ENCODE results near the gene LHCGR.
"Not testable (repeated sequence)": the region's sequence is repeated elsewhere in the genome, so short reads cannot be mapped to it uniquely, and the experiment has no call there.

The LHCGR gene

GRCh38 chr2:48755473-48755872 lies at the start of gene LHCGR:
LHCGR (minus strand) TSS chr2:48755724; CDS start chr2:48755671, 53 bp downstream.
- DNase-seq: no peak

- no peak for DNase-seq
Measured at GRCh38 chr2:48799601-48800000, 44.1 kb upstream of the LHCGR start.

GRCh38 chr2:48795065-48795464 lies 39.5 kb upstream of the LHCGR start:
- DNase-seq: no peak

DNA sequence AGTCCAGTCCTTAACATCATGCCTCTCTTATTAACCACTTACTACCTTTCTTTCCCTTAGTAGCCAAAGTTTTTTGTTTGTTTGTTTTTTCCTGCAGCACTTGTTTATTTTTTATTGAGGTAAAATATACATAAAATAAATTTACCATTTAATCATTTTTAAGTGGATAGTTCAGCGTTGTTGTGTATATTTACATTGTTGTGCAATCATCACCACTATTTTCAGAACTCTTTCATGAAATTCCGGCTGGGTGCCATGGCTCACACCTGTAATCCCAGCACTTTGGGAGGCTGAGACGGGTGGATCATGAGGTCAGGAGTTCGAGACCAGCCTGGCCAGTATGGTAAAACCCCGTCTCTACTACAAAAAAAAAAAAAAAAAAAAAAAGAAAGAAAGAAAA lies 38.1 kb upstream of the LHCGR start:
- no peak for DNase-seq

DNA sequence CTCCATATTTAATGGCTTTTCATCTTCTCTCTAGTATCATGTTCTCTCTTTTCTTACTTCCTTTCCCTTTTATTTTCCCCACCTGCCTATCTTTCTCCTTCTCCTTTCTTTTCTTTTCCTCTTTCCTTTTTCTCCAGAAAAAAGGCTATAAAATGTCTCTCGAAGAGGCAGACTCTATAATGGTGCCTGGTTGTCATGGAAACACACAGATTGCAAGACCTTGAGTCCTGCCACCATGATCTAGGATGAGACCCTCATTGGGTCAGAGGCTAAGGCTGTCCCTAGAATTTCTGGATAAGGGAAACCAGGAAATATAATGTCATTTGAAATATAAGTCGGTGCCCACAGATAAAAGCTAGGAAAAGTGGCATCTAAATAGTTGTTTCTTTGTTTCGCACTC lies 36.5 kb upstream of the LHCGR start:
- DNase-seq: no peak

DNA sequence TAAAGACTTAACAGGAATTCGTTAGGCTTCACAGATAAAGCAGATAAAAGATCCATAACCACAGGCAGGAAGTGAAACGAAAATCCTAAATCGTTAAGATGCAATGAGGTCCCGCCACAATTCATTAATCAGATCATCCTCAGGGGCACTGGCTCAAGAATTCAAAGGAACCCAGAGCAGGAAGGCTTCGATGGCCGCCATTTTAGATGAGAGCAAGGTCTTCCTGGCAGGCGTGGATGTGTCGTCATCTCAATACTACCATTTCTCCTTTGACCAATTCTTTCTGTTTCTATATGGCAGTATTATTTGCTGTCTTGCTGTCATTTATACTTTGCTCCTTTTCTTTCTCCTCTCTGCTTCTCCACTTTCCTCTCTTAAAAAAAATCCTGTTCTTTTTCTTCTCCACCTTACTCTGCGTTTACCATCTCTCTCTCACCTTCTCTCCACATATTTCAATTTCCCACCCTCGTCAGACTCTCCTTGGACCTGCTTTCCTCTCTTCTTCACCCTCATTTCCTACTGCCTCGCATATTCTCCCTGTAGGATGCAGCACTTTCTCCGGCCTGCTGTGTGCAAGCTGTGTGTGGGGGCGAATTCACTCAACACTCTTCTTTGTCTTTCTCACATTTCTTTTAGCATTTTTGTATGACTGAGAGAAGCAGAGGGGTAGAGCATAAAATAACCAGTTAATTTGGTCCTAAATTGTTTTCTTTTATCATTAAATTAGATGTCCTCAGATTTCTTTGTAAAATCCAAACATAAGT lies 35.1 kb upstream of the LHCGR start:
- DNase-seq: no peak

DNA sequence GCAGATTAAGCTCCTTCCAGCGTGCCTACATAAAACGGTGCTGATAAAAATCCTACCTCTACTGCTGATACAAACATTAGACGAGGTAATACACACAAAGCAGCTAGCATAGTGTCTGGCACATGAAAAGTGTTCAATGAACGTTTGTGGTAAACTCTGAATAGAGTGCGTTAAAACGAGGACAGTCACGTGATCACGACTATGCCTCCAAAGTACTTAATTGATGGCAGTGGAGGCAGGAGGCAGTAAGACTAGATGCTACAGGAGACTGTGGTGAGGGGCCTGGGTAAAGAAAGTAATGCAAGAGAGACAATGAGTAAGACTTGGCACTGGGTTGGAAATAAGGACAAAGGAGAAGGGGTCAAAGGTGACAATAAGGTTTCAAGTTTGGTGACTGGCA lies 32.1 kb upstream of the LHCGR start:
- DNase-seq: no peak

GRCh38 chr2:48781366-48781765 lies 25.8 kb upstream of the LHCGR start:
- no peak for DNase-seq

- no peak for DNase-seq
Measured at GRCh38 chr2:48779019-48779716, 23.6 kb upstream of the LHCGR start.

DNA sequence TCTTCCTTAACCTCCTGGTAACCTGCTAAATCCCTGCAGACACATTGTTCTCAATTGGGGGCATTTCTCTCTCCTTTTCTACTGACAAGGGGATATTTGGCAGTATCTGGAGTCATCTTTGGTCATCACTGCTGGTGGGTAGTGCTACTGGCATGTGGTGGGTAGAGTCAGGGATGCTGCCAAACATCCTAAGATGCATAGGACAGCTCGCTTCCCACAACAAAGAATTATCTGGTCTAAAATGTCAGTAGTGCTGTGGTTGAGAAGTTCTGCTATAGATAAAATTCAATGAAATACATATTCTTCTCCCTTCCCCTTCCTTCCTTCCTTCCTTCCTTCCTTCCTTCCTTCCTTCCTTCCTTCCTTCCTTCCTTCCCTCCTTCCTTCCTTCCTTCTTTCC lies 18.7 kb upstream of the LHCGR start:
- no peak for DNase-seq

- DNase-seq: no peak
Measured at GRCh38 chr2:48771241-48772014, 15.9 kb upstream of the LHCGR start.

DNA sequence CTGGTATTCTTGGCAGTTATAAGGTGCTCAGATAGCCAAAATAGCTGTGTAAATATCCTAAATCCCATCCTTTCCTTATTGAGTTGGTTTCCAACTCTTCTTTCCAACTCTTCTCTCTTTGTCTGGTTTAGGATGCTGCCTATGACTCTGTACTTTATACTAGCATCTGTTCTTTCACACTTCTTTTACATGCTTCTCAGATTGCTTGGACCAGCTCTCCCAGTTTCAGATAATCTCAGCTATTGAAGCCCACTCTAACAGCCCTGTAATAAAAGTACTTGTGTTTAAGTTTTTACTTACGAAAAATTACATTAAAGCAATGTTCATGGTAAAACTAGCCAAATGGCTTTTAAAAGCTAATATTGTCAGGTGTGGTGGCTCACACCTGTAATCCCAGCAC lies 14.7 kb upstream of the LHCGR start:
- no peak for DNase-seq

- DNase-seq: no peak
Measured at GRCh38 chr2:48768669-48769068, 13.1 kb upstream of the LHCGR start.

DNA sequence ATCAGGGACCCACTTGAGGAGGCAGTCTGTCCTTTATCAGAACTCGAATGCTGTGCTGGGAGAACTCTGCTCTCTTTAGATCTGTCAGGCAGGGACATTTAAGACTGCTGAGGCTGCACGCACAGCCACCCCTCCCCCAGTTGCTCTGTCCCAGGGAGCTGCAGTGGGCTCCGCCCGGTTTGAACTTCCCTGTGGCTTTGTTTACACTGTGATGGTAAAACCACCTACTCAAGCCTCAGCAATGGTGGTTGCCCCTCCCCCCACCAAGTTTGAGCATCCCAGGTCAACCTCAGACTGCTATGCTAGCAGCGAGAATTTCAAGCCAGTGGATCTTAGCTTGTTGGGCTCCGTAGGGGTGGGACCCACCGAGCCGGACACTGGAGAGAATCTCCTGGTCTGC lies 11.8 kb upstream of the LHCGR start:
- DNase-seq: no peak

DNA sequence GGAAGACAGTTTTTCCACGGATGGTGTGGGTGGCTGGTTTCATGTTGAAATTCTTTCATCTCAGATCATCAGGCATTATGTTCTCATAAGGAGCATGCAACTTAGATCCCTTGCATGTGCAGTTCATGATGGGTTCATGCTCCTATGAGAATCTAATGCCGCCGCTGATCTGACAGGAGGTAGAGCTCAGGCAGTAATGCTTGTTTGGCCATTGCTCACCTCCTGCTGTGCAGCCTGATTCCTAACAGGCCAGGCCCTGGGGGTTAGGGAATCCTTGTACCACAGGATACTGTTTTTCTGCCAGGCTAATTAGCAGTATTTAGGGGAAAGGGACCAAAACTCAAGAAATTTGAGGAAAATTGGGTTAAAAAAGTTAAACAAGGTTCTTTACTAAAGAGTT lies 5.3 kb upstream of the LHCGR start:
- no peak for DNase-seq

- DNase-seq: no peak
Measured at GRCh38 chr2:48759682-48760081, 4.2 kb upstream of the LHCGR start.

- no peak for DNase-seq
Measured at GRCh38 chr2:48756289-48756688, 765 bp upstream of the LHCGR start.

GRCh38 chr2:48754874-48755273 lies 650 bp downstream of the LHCGR start:
- no peak for DNase-seq

DNA sequence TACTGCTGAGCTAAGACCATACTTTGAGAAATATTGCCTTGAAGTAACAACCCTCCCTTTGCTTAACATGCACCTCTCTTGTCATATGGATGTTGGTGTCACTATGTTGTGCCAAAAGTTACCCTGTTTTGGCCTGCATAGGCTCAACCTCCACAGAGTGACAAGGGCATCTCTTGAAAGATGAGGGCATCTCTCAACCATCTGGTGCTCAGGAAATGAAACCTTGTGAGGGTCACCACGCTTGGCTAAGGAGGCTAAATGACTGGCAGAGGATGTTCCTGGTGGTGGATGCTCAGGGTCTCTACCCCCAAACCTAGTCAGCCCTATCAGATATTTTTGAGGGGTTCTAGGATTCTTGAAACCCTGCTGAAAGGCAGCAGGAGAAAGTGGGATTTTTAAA lies 2.3 kb downstream of the LHCGR start:
- no peak for DNase-seq

GRCh38 chr2:48750128-48750739 lies 5.3 kb downstream of the LHCGR start:
- no peak for DNase-seq

DNA sequence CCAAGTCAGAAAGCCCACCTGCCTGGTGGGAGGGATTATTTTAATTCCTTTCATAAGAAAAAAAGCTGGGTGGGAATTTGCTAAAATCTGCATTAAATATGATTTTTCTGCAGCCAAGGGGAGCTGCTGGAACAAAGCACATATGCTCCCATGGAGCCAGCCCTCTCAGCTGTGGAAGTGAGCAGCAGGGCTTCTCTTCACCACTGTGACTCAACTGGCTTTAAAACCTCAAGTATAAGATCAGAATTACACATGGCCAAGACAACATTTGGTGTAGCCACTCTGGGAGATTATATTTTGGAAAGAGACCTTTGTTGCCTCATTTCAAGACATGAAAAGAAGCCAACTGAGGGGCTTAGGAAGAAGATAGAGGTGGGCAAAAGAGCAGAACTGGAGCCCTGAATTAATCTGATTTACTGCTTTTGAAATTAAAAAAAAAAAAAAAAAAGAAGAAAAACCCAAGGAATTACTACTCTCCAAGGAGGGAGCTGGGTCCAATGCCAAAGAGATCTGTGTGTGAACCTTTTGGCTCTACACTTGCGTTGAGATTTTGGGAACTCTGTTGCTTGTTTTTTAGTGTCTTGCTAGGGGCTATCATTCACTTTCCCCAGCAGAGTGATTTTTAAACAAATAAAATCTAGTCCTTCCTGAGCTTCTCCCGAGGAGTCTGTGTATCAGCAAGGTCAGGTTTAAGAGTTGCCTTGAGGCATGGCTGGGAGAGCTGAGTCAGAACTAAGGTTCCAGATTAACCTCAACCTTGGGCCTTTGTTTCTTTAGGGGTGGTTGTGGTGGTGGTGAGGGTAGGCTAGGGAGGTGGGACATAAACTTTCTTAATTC lies 6.0 kb downstream of the LHCGR start:
- no peak for DNase-seq

DNA sequence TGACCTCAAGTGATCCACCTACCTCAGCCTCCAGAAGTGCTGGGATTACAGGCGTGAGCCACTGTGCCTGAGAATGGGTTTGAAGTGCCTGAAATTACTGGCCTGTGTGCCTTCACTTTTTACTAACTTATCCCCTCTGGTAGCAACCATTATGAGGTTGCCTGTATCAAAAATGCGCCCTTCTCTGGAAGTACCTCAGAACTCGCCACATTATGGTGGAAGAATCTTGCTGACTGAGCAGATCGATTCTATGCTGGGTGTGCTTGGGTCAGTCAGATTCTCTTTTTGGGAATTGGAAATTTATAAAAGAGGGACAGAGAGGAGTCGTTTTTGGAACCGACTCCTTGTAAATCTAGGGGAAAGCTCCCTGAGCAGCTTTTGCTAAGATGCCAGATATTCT lies 8.2 kb downstream of the LHCGR start:
- DNase-seq: no peak

GRCh38 chr2:48739236-48739635 lies 16.3 kb downstream of the LHCGR start:
- DNase-seq: not testable (repeated sequence)
